HEK293 (cell line): Measurements from ENCODE around the gene EMP3.
A peak's percentile ranks its signal among the peaks of the same experiment; 100 is the strongest.
"Not testable (repeated sequence)": the region's sequence is repeated elsewhere in the genome, so short reads cannot be mapped to it uniquely, and the experiment has no call there.

Source experiments
- CTCF ChIA-PET: fragments of 350-600 bp; formaldehyde crosslinking; extraction: SDS; loops from one replicate; lab custom pipeline; 2021; ENCODE audit warnings: antibody characterized with exemption; lab: Yijun Ruan, JAX
- POLR2A ChIA-PET: fragments of 300-600 bp; formaldehyde crosslinking; extraction: SDS; loops from one replicate; lab custom pipeline; 2020; ENCODE audit warnings: antibody characterized with exemption, inconsistent platforms; lab: Yijun Ruan, JAX
- H3K27ac ChIP-seq: fragments of 200-500 bp; sonication (Bioruptor generic); 2 replicates; pipeline ENCODE4 v1.5.1; 2014; ENCODE audit warnings: low read depth, low read length, control low read depth, inconsistent platforms; ENCODE audit errors: extremely low read depth
- H3K36me3 ChIP-seq, 2 experiments: fragments of 200-500 bp in 1 of 2; sonication (Bioruptor generic) in 1 of 2; 1 replicate in 1 of 2; 2 replicates in 1 of 2; pipeline ENCODE4 v1.5.1; 2014 to 2017; ENCODE audit warnings: inconsistent platforms in 2 of 2, low read length in 2 of 2; ENCODE audit not compliant: control insufficient read depth in 2 of 2, insufficient read depth in 1 of 2
- H3K4me1 ChIP-seq: fragments of 200-500 bp; sonication (Bioruptor generic); 2 replicates; pipeline ENCODE4 v1.5.1; 2014; ENCODE audit warnings: mild to moderate bottlenecking, low read length, inconsistent platforms; ENCODE audit not compliant: control insufficient read depth, insufficient read depth
- H3K4me3 ChIP-seq: 2 replicates; pipeline ENCODE4 v1.5.1; 2011; ENCODE audit warnings: low read depth, mild to moderate bottlenecking, control low read depth, low read length, moderate library complexity
- H3K9me3 ChIP-seq: fragments of 200-500 bp; sonication (Bioruptor generic); 2 replicates; pipeline ENCODE4 v1.5.1; 2014; ENCODE audit warnings: low read depth, low read length, inconsistent platforms; ENCODE audit not compliant: control insufficient read depth, insufficient read depth
- MYNN ChIP-seq: fragments of 450-650 bp; formaldehyde crosslinking; IDR thresholded peaks from 2 replicates; pipeline ENCODE4 v1.5.1; 2016; ENCODE audit warnings: missing biosample characterization, missing genetic modification characterization, borderline replicate concordance
- MZF1 ChIP-seq: fragments of 450-650 bp; formaldehyde crosslinking; IDR thresholded peaks from 2 replicates; pipeline ENCODE4 v1.5.1; 2017; ENCODE audit warnings: missing biosample characterization, missing genetic modification characterization, borderline replicate concordance
- PRDM6 ChIP-seq: fragments of 450-650 bp; formaldehyde crosslinking; IDR thresholded peaks from 2 replicates; pipeline ENCODE4 v1.5.1; 2017; ENCODE audit warnings: missing biosample characterization, missing genetic modification characterization
- SCRT2 ChIP-seq: fragments of 450-650 bp; formaldehyde crosslinking; IDR thresholded peaks from 2 replicates; pipeline ENCODE4 v1.5.1; 2016; ENCODE audit warnings: missing biosample characterization, missing genetic modification characterization
- SP2 ChIP-seq: fragments of 450-650 bp; formaldehyde crosslinking; IDR thresholded peaks from 2 replicates; pipeline ENCODE4 v1.5.1; 2016; ENCODE audit warnings: missing biosample characterization, missing genetic modification characterization
- YY2 ChIP-seq: fragments of 450-650 bp; formaldehyde crosslinking; IDR thresholded peaks from 2 replicates; pipeline ENCODE4 v1.5.1; 2016; ENCODE audit warnings: missing biosample characterization, missing genetic modification characterization
- ZEB2 ChIP-seq: fragments of 450-650 bp; formaldehyde crosslinking; IDR thresholded peaks from 2 replicates; pipeline ENCODE4 v1.5.1; 2016; ENCODE audit warnings: missing biosample characterization, missing genetic modification characterization
- ZFP41 ChIP-seq: fragments of 450-650 bp; formaldehyde crosslinking; IDR thresholded peaks from 2 replicates; pipeline ENCODE4 v1.5.1; 2016; ENCODE audit warnings: missing biosample characterization, missing genetic modification characterization, borderline replicate concordance
- ZNF140 ChIP-seq: fragments of 450-650 bp; formaldehyde crosslinking; IDR thresholded peaks from 2 replicates; pipeline ENCODE4 v1.5.1; 2016; ENCODE audit warnings: missing biosample characterization, missing genetic modification characterization
- ZNF174 ChIP-seq: fragments of 450-650 bp; formaldehyde crosslinking; IDR thresholded peaks from 2 replicates; pipeline ENCODE4 v1.5.0; 2017; ENCODE audit warnings: missing biosample characterization, mild to moderate bottlenecking, missing genetic modification characterization
- ZNF19 ChIP-seq: fragments of 450-650 bp; formaldehyde crosslinking; IDR thresholded peaks from 2 replicates; pipeline ENCODE4; 2016; ENCODE audit warnings: missing biosample characterization, missing genetic modification characterization, low read depth
- ZNF341 ChIP-seq: fragments of 450-650 bp; formaldehyde crosslinking; IDR thresholded peaks from 2 replicates; pipeline ENCODE4; 2016; ENCODE audit warnings: low read depth, missing biosample characterization, missing genetic modification characterization
- ZNF473 ChIP-seq: fragments of 450-650 bp; formaldehyde crosslinking; IDR thresholded peaks from 2 replicates; pipeline ENCODE4 v1.5.1; 2017; ENCODE audit warnings: missing biosample characterization, missing genetic modification characterization
- ZNF501 ChIP-seq: fragments of 450-650 bp; formaldehyde crosslinking; IDR thresholded peaks from 2 replicates; pipeline ENCODE4 v1.5.1; 2016; ENCODE audit warnings: missing biosample characterization, missing genetic modification characterization
- ZNF548 ChIP-seq: fragments of 450-650 bp; formaldehyde crosslinking; IDR thresholded peaks from 2 replicates; pipeline ENCODE4 v1.5.1; 2016; ENCODE audit warnings: missing biosample characterization, missing genetic modification characterization
- ZNF623 ChIP-seq: fragments of 450-650 bp; formaldehyde crosslinking; IDR thresholded peaks from 2 replicates; pipeline ENCODE4 v1.5.1; 2016; ENCODE audit warnings: missing biosample characterization, missing genetic modification characterization
- ZNF664 ChIP-seq: fragments of 450-650 bp; formaldehyde crosslinking; IDR thresholded peaks from 2 replicates; pipeline ENCODE4 v1.5.1; 2016; ENCODE audit warnings: missing biosample characterization, missing genetic modification characterization
- ZNF777 ChIP-seq: fragments of 450-650 bp; formaldehyde crosslinking; IDR thresholded peaks from 2 replicates; pipeline ENCODE4 v1.5.1; 2017; ENCODE audit warnings: missing biosample characterization, missing genetic modification characterization, borderline replicate concordance
- TF ChIP-seq, protein P1 (sequence below): IDR thresholded peaks from 2 replicates; pipeline ENCODE4 v1.6.1; 2011; ENCODE audit warnings: mild to moderate bottlenecking, low read depth, low read length, borderline replicate concordance
- TF ChIP-seq, protein P2 (sequence below): fragments of 450-650 bp; formaldehyde crosslinking; IDR thresholded peaks from 2 replicates; pipeline ENCODE4 v1.5.1; 2016; ENCODE audit warnings: missing biosample characterization, missing genetic modification characterization
- TF ChIP-seq, protein P3 (sequence below): fragments of 450-650 bp; formaldehyde crosslinking; IDR thresholded peaks from 2 replicates; pipeline ENCODE4 v1.5.1; 2016; ENCODE audit warnings: missing biosample characterization, missing genetic modification characterization

EMP3 gene

GRCh38 chr19:48290771-48291488 lies 34.4 kb upstream of the EMP3 start (continued):
- no peak for TF ChIP-seq YY2
- peak; percentile 48 for TF ChIP-seq ZNF341 (tag by site-specific recombination)
- peak; percentile 34; the same call in 1 of the 2 replicates for TF ChIP-seq ZNF501 (tag by site-specific recombination)
- TF ChIP-seq ZNF140 (tag by site-specific recombination) = no peak
- no peak for TF ChIP-seq ZNF548 (tag by site-specific recombination)
- TF ChIP-seq, protein P1, sequence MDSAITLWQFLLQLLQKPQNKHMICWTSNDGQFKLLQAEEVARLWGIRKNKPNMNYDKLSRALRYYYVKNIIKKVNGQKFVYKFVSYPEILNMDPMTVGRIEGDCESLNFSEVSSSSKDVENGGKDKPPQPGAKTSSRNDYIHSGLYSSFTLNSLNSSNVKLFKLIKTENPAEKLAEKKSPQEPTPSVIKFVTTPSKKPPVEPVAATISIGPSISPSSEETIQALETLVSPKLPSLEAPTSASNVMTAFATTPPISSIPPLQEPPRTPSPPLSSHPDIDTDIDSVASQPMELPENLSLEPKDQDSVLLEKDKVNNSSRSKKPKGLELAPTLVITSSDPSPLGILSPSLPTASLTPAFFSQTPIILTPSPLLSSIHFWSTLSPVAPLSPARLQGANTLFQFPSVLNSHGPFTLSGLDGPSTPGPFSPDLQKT = no peak
- TF ChIP-seq ZNF623 = 0 out of 2 replicates have a peak, but pooled peaks have one; percentile 9
- TF ChIP-seq, protein P2, sequence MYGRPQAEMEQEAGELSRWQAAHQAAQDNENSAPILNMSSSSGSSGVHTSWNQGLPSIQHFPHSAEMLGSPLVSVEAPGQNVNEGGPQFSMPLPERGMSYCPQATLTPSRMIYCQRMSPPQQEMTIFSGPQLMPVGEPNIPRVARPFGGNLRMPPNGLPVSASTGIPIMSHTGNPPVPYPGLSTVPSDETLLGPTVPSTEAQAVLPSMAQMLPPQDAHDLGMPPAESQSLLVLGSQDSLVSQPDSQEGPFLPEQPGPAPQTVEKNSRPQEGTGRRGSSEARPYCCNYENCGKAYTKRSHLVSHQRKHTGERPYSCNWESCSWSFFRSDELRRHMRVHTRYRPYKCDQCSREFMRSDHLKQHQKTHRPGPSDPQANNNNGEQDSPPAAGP (tag by site-specific recombination) = no peak
- 0 out of 2 replicates have a peak, but pooled peaks have one; percentile 10 for TF ChIP-seq SCRT2 (tag by site-specific recombination)
- TF ChIP-seq ZFP41 (tag by site-specific recombination) = no peak
- TF ChIP-seq MYNN (tag by site-specific recombination) = no peak
- no peak for TF ChIP-seq SP2 (tag by site-specific recombination)
- TF ChIP-seq, protein P3, sequence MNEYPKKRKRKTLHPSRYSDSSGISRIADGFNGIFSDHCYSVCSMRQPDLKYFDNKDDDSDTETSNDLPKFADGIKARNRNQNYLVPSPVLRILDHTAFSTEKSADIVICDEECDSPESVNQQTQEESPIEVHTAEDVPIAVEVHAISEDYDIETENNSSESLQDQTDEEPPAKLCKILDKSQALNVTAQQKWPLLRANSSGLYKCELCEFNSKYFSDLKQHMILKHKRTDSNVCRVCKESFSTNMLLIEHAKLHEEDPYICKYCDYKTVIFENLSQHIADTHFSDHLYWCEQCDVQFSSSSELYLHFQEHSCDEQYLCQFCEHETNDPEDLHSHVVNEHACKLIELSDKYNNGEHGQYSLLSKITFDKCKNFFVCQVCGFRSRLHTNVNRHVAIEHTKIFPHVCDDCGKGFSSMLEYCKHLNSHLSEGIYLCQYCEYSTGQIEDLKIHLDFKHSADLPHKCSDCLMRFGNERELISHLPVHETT (tag by site-specific recombination) = no peak
- no peak for TF ChIP-seq ZNF174 (tag by site-specific recombination)
- TF ChIP-seq PRDM6 (tag by site-specific recombination) = no peak
- no peak for TF ChIP-seq ZNF664 (tag by site-specific recombination)
- TF ChIP-seq MZF1 (tag by site-specific recombination) = no peak
- TF ChIP-seq ZNF473 (tag by site-specific recombination) = no peak
- no peak for TF ChIP-seq ZNF19 (tag by site-specific recombination)
- peak; percentile 80 for TF ChIP-seq ZNF777 (tag by site-specific recombination)

GRCh38 chr19:48291489-48291815 lies 33.9 kb upstream of the EMP3 start:
- not testable (repeated sequence) for H3K27ac ChIP-seq, H3K4me1 ChIP-seq, H3K4me3 ChIP-seq, H3K36me3 ChIP-seq, H3K9me3 ChIP-seq
- ChIA-PET POLR2A (interaction anchor here (1.2 kb wide), 1 partner anchor 19 kb away, joined by 6 read pairs; no protein-coding TSS in a partner anchor), CTCF (interaction anchor here (0.6 to 7.0 kb wide), 18 partner anchors 12 to 1506 kb away, joined by 3 to 82 read pairs (median 5); partner anchors contain the start of genes CARD8 and ZNF114)
- TF ChIP-seq ZNF623 (0 out of 2 replicates have a peak, but pooled peaks have one; percentile 0), ZEB2 (tag by site-specific recombination) (peak; percentile 6; the same call in 1 of the 2 replicates)
